Left ventricle myocardium inferior (tissue), 1 donor: ENCODE data around the gene CCT3. TPM values are rescaled to one million over a fixed set of nuclear protein-coding genes. Genes with fewer than 3 reads are reported as not detected.
"Not testable (repeated sequence)": the region's sequence is repeated elsewhere in the genome, so short reads cannot be mapped to it uniquely, and the experiment has no call there.

Source experiments
- DNase-seq: peaks from one replicate; pipeline ENCODE4 v3.0.0-alpha.2; 2020
- H3K27ac ChIP-seq: fragments of 200-600 bp; replicated peaks from 2 replicates; pipeline ENCODE4 v1.8.0; 2021
- H3K27me3 ChIP-seq: fragments of 200-600 bp; 2 replicates; pipeline ENCODE4 v1.8.0; 2021; ENCODE audit warnings: low read depth
- H3K36me3 ChIP-seq: fragments of 200-600 bp; 2 replicates; pipeline ENCODE4 v1.8.0; 2021
- H3K4me1 ChIP-seq: fragments of 200-600 bp; 2 replicates; pipeline ENCODE4 v1.8.0; 2021
- H3K4me3 ChIP-seq: fragments of 200-600 bp; 2 replicates; pipeline ENCODE4 v1.8.0; 2021; ENCODE audit warnings: mild to moderate bottlenecking, moderate library complexity
- H3K9me3 ChIP-seq: fragments of 200-600 bp; replicated peaks from 2 replicates; pipeline ENCODE4 v1.8.0; 2021
- CTCF ChIP-seq: fragments of 200-600 bp; IDR thresholded peaks from 2 replicates; pipeline ENCODE4 v1.8.0; 2021; ENCODE audit warnings: antibody characterized with exemption, mild to moderate bottlenecking, borderline replicate concordance
- intact Hi-C: fragments of 100-400 bp; cut with micrococcal nuclease; formaldehyde crosslinking; loops from one replicate; pipeline ENCODE4 v1.11.0; 2022
- total RNA-seq: library from RNA; stranded (reverse); fragmentation: NEBNext Ultra II Directional; extraction: Animal tissue kit (Norgen Biotek cat#: 25700); gene quantifications from one replicate; pipeline ENCODE4 v1.2.1, GENCODE V29; 2021
- donor health status: DM: no; HTN: yes; CAD: no; lungs with severe emphysema.

CCT3 gene
- total RNA-seq, 1 donor from 2014 or later: 123 TPM

- Histone ChIP-seq H3K27ac (no peak overlapping the region), H3K27me3 (peaks cover 68% of the 10 kb centered on the region), H3K36me3 (no peaks in the 10 kb centered on the region), H3K4me3 (no peak overlapping the region), H3K9me3 (no peaks in the 10 kb centered on the region), H3K4me1 (peaks cover 9% of the 10 kb centered on the region)
- intact Hi-C loops: no loop called here
- no peak for TF ChIP-seq CTCF
- no peak for DNase-seq
These were observed 34.8 kb upstream of the CCT3 start for GRCh38 chr1:156372876-156373275.

- intact Hi-C loops: no loop called here
- H3K27ac ChIP-seq: no peak overlapping the region
- TF ChIP-seq CTCF: no peak
- no peak overlapping the region for H3K4me3 ChIP-seq
- H3K9me3 ChIP-seq: no peaks in the 10 kb centered on the region
- H3K4me1 ChIP-seq: peaks cover 9% of the 10 kb centered on the region
- DNase-seq: no peak
- H3K36me3 ChIP-seq: no peaks in the 10 kb centered on the region
- peaks cover 74% of the 10 kb centered on the region for H3K27me3 ChIP-seq
These were observed 34.1 kb upstream of the CCT3 start for GRCh38 chr1:156372265-156372586.

GRCh38 chr1:156371553-156372264 is 33.6 kb upstream of the CCT3 start:
- intact Hi-C loops: no loop called here
- no peak overlapping the region for H3K4me3 ChIP-seq
- H3K36me3 ChIP-seq: no peaks in the 10 kb centered on the region
- H3K27me3 ChIP-seq: peaks cover 78% of the 10 kb centered on the region
- no peak overlapping the region for H3K27ac ChIP-seq
- no peaks in the 10 kb centered on the region for H3K9me3 ChIP-seq
- no peak for TF ChIP-seq CTCF
- peaks cover 9% of the 10 kb centered on the region for H3K4me1 ChIP-seq
- peak; percentile 37 for DNase-seq

- not testable (repeated sequence) for DNase-seq
- Histone ChIP-seq H3K27me3 (peaks cover 88% of the 10 kb centered on the region), H3K4me3 (peak overlapping the region; percentile 62)
These were observed 31.7 kb upstream of the CCT3 start for GRCh38 chr1:156369685-156370286.

GRCh38 chr1:156368889-156369684 is 31.0 kb upstream of the CCT3 start, which contains the start of gene RHBG:
TSS of gene RHBG (plus strand) at chr1:156369211. CDS start at chr1:156369250, 39 bp downstream.
- DNase-seq: peak; percentile 35
- intact Hi-C loops: no loop called here
- H3K4me3 ChIP-seq: peak within 1 kb of the TSS; percentile 62
- no peaks in the 10 kb centered on the region for H3K9me3 ChIP-seq
- H3K27me3 ChIP-seq: peaks cover 92% of the 10 kb centered on the region
- no peaks in the 10 kb centered on the region for H3K36me3 ChIP-seq
- peaks cover 9% of the 10 kb centered on the region for H3K4me1 ChIP-seq
- TF ChIP-seq CTCF: no peak
- H3K27ac ChIP-seq: no peak within 1 kb of the TSS

More at GRCh38 chr1:156369685-156370286, 31.7 kb upstream of the CCT3 start:
- H3K9me3 ChIP-seq, H3K4me1 ChIP-seq, intact Hi-C loops, H3K27ac ChIP-seq, H3K36me3 ChIP-seq: not testable (repeated sequence)
